ENCODE data around the gene RNU7-1. TPM values are rescaled to one million over a fixed set of nuclear protein-coding genes. Genes with fewer than 3 reads are reported as not detected.

Gene RNU7-1
- total RNA-seq, 1 donor from 2014 or later: not detected

DNA sequence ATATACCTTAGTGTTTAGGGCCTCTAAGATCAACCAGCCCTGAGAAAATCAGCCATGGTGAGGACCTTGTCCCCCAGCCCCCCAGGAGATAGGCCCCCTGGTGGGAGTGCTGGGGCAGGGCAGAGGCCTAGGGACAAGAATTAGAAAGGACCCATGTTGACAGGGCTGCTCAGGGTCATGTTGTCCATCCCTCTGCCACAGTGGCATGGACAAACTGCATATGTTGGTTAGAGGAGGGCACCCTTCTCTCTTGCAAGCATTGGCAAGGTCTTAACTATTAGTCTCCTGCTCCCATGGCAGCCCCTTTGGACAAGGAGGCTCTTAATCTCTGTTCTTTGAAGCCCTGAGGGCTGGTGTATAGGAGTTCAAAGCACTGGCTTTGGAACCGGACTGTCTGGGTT, 6.8 kb downstream of the RNU7-1 start:
- DNase-seq (ENCODE audit: low spot score) (no peak), ATAC-seq (no peak)
- intact Hi-C loops (cut with DNase I): no loop called here

DNA sequence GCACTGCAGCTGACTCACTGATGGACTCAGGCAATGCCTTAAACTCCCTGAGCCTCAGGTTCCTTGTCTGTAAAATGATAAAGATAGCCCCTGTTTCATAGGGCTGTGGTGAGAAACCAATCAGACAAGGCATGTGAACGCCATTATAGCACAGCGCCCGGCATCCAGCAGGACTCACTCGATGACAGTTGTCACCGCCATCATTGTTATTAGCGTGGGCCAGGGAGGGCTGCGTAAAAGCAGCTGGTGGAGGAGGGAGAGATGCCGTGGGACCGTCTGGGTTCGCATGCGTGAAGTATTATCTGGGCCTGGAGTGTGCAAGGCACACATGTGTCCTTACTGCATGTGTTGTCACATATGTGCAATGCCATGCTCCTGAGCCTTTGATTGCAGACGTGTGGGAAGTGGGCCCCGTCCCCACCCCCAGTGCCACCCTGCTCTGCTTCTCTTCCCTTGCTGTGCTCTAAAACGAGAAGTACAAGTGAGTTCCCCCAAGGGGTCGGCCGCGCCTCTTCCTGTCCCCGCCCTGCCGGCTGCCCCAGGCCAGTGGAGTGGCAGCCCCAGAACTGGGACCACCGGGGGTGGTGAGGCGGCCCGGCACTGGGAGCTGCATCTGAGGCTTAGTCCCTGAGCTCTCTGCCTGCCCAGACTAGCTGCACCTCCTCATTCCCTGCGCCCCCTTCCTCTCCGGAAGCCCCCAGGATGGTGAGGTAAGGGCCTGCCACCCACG, 7.4 kb downstream of the RNU7-1 start, which contains the start of gene PTPN6:
Gene PTPN6 (plus strand): TSS at position 546 of the 730 bp plus-strand sequence. CDS start 157 bp downstream, at position 703.
- peak; percentile 76 for DNase-seq (ENCODE audit: low spot score)
- intact Hi-C loops (cut with DNase I): no loop called here
- ATAC-seq: peak; percentile 11

- ATAC-seq (no peak), DNase-seq (ENCODE audit: low spot score) (no peak)
- intact Hi-C loops (cut with DNase I): no loop called here
Measured at GRCh38 chr12:6951551-6952120, 8.0 kb downstream of the RNU7-1 start.

DNA sequence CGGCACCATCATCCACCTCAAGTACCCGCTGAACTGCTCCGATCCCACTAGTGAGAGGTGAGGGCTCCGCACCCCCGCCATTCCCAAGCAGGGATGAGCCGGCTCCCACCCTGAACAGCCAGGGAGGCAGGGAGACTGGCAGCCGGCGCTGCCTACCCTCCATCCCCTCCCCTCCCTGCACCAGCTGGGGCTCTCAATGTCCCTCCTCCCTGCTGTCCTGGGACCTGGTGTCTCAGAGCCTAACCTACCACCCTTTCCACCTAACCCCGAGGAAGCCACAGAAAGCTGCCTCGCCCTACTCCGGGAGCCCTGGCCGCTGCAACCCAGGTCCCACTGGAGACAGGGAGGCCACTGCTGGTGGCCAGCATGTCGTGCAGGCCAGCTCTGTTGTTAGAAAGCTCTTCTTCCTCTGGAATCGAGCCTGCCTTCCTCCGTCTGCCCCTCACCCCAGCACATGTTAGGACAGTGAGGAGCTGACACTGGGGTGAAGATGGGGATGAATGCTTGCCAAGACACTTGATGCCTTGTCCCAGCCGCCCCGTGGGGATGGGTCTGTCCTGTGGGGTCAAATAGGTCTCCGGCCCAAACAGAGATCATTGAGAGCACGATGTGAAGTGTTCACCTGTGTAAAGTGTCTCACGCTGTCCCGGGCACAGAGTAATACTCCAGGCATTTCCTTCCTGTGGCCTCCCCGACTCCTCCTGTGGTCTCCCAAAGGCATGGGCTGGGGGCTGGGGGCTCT, 8.7 kb downstream of the RNU7-1 start:
- peak; percentile 59 for DNase-seq (ENCODE audit: low spot score)
- intact Hi-C loops (cut with DNase I): no loop called here

GRCh38 chr12:6952863-6953441, 9.3 kb downstream of the RNU7-1 start:
- ATAC-seq: no peak
- DNase-seq (ENCODE audit: low spot score): peak; percentile 53
- intact Hi-C loops (cut with DNase I): no loop called here

More for the DNA sequence above, 8.7 kb downstream of the RNU7-1 start:
- ATAC-seq: no peak

- intact Hi-C loops (cut with DNase I): no loop called here
- peak; percentile 87 for ATAC-seq
- peak; percentile 87 for DNase-seq (ENCODE audit: low spot score)
Measured at GRCh38 chr12:6953442-6954315, 10.1 kb downstream of the RNU7-1 start.

GRCh38 chr12:6954316-6955107, 10.9 kb downstream of the RNU7-1 start:
- intact Hi-C loops (cut with DNase I): no loop called here
- DNase-seq (ENCODE audit: low spot score): peak; percentile 53
- ATAC-seq: no peak

DNA sequence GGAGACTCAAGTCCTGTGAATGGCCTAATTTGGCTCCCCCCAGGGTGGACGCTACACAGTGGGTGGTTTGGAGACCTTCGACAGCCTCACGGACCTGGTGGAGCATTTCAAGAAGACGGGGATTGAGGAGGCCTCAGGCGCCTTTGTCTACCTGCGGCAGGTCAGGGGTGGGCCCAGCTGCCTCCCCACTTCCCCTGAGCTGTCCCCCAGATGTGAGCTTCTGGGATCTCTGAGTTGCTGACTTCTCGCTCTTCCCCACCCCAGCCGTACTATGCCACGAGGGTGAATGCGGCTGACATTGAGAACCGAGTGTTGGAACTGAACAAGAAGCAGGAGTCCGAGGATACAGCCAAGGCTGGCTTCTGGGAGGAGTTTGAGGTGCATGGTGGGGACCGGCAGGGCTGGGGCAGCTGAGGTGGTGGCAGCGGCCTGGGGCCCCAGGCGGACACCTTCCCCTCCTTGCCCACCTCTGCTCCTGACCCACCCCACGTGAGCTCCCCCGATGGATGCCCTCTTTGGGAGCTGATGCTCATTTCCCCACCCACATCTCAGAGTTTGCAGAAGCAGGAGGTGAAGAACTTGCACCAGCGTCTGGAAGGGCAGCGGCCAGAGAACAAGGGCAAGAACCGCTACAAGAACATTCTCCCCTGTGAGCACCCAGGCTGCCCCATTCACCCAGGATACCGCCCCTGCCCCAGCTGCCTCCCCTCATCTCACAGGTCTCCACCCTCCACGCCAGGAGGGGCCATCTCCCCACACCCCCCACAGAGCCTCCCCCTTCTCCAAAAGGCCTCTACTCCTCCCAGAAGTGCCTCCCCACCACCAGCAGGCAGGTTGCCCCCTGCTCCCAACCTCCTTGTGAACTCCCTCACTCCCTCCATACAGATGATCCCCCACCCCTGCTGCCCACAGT, 11.7 kb downstream of the RNU7-1 start:
- DNase-seq (ENCODE audit: low spot score) (peak; percentile 48), ATAC-seq (no peak)
- intact Hi-C loops (cut with DNase I): no loop called here

GRCh38 chr12:6956021-6956727, 12.6 kb downstream of the RNU7-1 start:
- intact Hi-C loops (cut with DNase I): no loop called here
- no peak for DNase-seq (ENCODE audit: low spot score)
- no peak for ATAC-seq

DNA sequence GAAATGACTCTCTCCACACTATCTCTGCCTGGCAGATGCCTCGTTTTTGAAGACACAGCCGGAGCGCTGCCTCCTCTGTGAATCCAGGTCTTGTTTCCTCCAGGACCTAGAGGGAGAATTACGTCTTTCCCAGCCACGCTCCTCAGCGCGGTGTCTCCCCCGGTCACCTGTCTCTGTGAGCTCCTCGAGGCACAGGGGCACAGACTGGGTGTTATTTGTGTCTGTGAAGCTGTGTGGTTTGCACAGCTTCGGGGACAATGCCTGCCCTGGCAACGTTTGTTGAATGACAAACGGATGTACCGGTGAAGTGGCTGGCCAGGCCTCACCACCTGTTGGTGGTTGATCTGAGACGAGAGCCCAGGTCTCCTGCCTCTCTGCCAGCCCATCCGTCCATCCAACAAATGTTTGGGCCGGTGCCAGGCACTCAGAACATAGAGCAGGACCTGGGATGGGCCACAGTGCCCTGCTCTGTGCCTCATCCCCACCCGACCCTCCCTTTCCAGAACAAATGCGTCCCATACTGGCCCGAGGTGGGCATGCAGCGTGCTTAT, 13.6 kb downstream of the RNU7-1 start:
- DNase-seq (ENCODE audit: low spot score): peak; percentile 62
- intact Hi-C loops (cut with DNase I): no loop called here
- no peak for ATAC-seq

- intact Hi-C loops (cut with DNase I): no loop called here
- ATAC-seq: no peak
- no peak for DNase-seq (ENCODE audit: low spot score)
Measured at GRCh38 chr12:6957741-6958608, 14.4 kb downstream of the RNU7-1 start.

DNA sequence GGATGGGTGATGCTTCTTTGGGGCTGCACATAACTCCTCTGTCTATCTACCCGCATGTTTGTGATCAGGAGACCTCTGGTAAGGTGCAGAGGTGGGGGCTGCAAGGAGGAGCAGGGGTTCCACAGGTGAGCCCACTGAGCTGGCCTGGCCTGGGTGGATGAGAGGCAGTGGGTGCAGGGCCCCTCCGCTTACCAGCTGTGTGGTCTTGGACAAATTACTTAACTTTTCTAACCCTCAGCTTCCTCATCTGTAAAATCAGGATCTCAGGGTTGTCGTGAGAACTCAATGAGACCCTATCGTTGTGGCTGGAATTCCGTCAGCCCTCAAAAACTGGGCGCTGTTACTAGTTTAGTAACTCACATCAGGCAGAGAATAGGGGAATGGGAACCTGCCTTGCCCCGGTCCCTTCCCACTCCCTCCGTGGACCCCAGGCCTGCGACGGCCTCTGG, 15.0 kb downstream of the RNU7-1 start:
- ATAC-seq (no peak), DNase-seq (ENCODE audit: low spot score) (no peak)
- intact Hi-C loops (cut with DNase I): no loop called here

DNA sequence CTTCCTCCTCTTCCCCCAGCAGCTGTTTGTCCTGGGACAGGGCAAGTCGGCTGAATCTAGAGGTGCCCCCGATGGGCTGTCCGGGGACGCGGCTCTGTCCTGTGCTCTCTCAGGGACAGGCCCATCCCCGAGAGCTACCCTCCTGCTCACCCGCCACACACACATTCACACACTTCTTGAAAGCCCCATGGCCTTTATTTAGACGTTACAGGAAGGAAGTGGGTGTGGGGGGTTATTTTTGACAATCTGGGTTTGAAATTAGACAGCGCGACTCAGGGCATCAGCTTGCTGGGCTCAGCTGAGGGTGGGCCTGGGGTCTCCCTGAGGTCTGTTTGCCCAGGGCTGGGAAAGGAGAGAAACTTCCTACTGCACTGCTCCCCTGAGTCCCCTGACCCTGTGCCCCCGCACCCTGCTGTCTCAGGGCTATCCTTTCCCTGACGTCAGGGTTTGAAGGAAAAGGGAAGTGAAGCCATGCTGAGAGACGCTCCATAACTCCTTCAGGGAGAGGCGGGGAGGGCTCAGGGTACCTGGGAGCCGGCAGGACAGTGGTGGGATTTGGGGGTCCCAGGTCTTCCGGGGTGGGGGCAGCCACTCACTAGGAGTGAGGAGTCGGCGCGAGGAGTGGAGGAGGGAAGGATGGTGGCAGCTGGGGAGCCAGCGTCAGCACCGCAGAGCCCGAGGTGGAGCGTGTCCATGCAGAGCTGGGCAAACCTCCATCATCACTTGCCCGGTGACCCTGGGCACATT, 15.6 kb downstream of the RNU7-1 start:
- peak; percentile 60 for DNase-seq (ENCODE audit: low spot score)
- ATAC-seq: peak; percentile 7
- intact Hi-C loops (cut with DNase I): no loop called here

DNA sequence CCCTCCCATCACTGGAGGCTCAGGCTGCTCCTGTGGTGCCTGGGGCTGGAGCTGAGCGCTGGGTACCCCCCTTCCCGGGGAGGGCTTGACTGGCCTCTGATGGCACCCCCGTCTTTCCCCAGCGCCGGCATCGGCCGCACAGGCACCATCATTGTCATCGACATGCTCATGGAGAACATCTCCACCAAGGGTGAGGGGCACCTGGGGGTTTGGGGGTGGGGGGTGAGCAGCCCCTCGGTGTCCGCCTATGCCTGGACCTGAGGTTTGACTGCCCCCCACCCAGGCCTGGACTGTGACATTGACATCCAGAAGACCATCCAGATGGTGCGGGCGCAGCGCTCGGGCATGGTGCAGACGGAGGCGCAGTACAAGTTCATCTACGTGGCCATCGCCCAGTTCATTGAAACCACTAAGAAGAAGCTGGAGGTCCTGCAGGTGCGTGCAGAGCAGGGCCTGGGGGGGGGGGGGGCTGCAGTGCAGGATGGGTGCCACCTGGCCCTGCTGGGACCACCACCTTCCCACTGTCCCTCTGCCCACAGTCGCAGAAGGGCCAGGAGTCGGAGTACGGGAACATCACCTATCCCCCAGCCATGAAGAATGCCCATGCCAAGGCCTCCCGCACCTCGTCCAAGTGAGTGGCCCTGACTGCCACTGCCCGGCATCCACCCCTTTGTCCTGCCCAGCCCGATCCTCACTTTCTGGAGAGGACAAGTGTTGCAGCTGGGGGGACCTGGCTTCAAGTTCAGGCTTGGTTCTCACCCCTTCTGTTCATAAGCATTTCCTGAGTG, 16.4 kb downstream of the RNU7-1 start:
- ATAC-seq (no peak), DNase-seq (ENCODE audit: low spot score) (peak; percentile 61)
- intact Hi-C loops (cut with DNase I): loop anchor here (10.0 kb wide), 1 partner anchor 155 kb away; no protein-coding TSS in a partner anchor
